ENCODE measurements around the gene ITGA5.

Gene ITGA5

GRCh38 chr12:54372113-54372806, 46.8 kb downstream of the ITGA5 start:
- no peak for TF ChIP-seq POLR2A (IDR thresholded peaks at IDR 0.05; ENCODE audit: extremely low read depth, insufficient read length)
- TF ChIP-seq MYC (IDR thresholded peaks at IDR 0.05; ENCODE audit: low read depth, low read length), result no peak
- TF ChIP-seq MAX (IDR thresholded peaks at IDR 0.05; ENCODE audit: low read depth, low read length), result no peak
- no peak for TF ChIP-seq CTCF (IDR thresholded peaks at IDR 0.05; ENCODE audit: low read depth, low read length)
- H3K4me3 ChIP-seq (ENCODE audit: low read depth, low read length), result no peak overlapping the region
- DNase-seq (ENCODE audit: low read depth), result no peak

- no peak overlapping the region for H3K4me3 ChIP-seq (ENCODE audit: low read depth, low read length)
- no peak for DNase-seq (ENCODE audit: low read depth)
- TF ChIP-seq MYC (IDR thresholded peaks at IDR 0.05; ENCODE audit: low read depth, low read length), result no peak
- no peak for TF ChIP-seq MAX (IDR thresholded peaks at IDR 0.05; ENCODE audit: low read depth, low read length)
- TF ChIP-seq CTCF (IDR thresholded peaks at IDR 0.05; ENCODE audit: low read depth, low read length), result no peak
- TF ChIP-seq POLR2A (IDR thresholded peaks at IDR 0.05; ENCODE audit: extremely low read depth, insufficient read length), result no peak
Measured at GRCh38 chr12:54371328-54372112, 47.5 kb downstream of the ITGA5 start.

GRCh38 chr12:54370171-54370730, 48.8 kb downstream of the ITGA5 start:
- peak; percentile 84 for DNase-seq (ENCODE audit: low read depth)
- TF ChIP-seq MAX (IDR thresholded peaks at IDR 0.05; ENCODE audit: low read depth, low read length) (peak; percentile 35; the same call in 1 of the 2 replicates), POLR2A (IDR thresholded peaks at IDR 0.05; ENCODE audit: extremely low read depth, insufficient read length) (no peak), CTCF (IDR thresholded peaks at IDR 0.05; ENCODE audit: low read depth, low read length) (peak; percentile 69), MYC (IDR thresholded peaks at IDR 0.05; ENCODE audit: low read depth, low read length) (no peak)
- peak overlapping the region; percentile 32 for H3K4me3 ChIP-seq (ENCODE audit: low read depth, low read length)

- TF ChIP-seq MYC (IDR thresholded peaks at IDR 0.05; ENCODE audit: low read depth, low read length) (no peak), CTCF (IDR thresholded peaks at IDR 0.05; ENCODE audit: low read depth, low read length) (no peak), POLR2A (IDR thresholded peaks at IDR 0.05; ENCODE audit: extremely low read depth, insufficient read length) (no peak), MAX (IDR thresholded peaks at IDR 0.05; ENCODE audit: low read depth, low read length) (no peak)
- peak overlapping the region; percentile 51 for H3K4me3 ChIP-seq (ENCODE audit: low read depth, low read length)
- peak; percentile 59 for DNase-seq (ENCODE audit: low read depth)
Measured at GRCh38 chr12:54369597-54370131, 49.4 kb downstream of the ITGA5 start.

- peak; percentile 66 for TF ChIP-seq MAX (IDR thresholded peaks at IDR 0.05; ENCODE audit: low read depth, low read length)
- TF ChIP-seq CTCF (IDR thresholded peaks at IDR 0.05; ENCODE audit: low read depth, low read length), result peak; percentile 97
- peak; percentile 10; the same call in 1 of the 2 replicates for TF ChIP-seq MYC (IDR thresholded peaks at IDR 0.05; ENCODE audit: low read depth, low read length)
- no peak for TF ChIP-seq POLR2A (IDR thresholded peaks at IDR 0.05; ENCODE audit: extremely low read depth, insufficient read length)
- peak overlapping the region; percentile 51 for H3K4me3 ChIP-seq (ENCODE audit: low read depth, low read length)
- peak; percentile 95 for DNase-seq (ENCODE audit: low read depth)
Measured at GRCh38 chr12:54368709-54369596, 50.1 kb downstream of the ITGA5 start.

Data from NB4 (cell line).